HG02938 (cell line): ENCODE measurements around the gene AGMO.

ENCODE experiments used
- ATAC-seq: cut with Tn5 transposase; IDR thresholded peaks from one replicate; pipeline ENCODE4 v1.9.1; 2021; ENCODE audit warnings: mild to moderate bottlenecking, moderate library complexity; ENCODE audit not compliant: unreplicated experiment

AGMO gene

DNA sequence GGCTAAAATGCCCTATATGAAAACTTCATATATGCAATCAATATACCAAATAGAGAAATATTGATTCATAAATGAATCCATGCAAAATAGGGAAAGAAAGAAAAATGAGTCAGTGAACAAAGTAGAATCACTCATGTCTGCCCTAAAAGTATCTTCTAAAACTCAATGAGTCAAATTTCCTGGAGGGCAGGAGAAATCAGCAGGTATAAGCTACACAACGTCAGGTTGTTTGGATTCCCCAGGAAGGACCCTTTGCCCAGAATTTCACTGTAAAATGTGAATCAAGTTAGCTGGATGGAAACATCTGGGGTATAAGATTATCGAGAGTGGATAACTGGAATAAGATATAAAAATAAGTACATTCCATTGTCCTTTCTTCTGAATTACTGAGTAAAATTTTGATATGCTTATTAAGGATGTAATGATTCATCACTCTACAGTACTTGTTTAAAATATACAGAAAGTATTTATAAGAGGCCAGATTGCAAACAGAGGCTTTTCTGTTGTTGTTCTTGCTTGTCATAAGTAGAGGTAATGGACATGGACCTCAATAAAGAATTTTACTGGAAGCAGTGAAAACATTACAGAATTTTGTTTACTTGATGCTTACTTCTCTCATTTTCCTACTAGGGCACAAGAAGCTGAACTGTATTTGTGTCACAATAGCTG, 99.0 kb downstream of the AGMO start:
- no peak for ATAC-seq

DNA sequence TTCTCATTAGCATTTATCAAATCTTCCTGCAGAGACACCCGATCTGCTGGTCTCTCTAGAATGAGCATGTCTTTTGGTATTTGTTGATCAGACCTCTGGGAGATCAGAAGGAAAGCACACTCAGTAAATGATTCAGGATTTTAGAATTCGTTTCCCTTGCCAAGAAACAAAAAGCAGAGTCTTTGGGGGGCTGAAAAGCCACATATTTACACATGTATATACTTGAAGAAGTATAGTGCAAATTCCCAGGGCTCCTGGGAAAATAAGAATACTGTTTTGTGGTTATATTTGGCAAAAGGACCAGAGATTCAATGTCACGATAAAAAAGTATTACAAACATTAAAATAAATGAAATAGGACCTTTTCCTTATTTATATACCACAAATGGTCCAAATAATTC, 100.2 kb downstream of the AGMO start:
- ATAC-seq = no peak

DNA sequence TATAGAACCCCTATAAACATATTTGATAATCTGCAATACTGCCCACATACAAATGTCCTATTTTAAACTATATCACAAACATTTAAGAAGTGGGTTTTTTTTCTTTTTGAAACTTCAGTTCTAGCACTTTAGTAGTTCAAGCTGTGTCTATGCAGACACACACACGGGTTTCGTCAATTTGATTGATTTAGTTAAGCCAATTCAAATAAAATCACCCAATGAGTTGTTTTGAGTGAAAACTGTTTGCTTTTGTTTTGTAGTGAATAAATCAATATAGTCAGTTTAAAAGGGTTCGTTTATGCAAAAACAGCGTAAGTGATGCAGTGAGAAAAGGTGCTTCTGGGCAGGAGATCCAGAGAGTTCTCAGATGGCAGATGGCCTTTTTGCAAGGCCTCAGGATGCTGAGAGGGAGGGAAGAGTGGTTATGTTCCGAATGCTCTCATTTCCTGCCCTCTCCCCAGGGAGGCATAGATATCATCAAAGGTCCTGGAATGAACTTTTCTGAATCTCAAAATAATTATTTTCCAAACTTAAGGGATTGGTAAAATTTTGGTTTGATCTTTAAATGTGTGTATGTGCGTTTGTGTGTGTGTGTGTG, 102.7 kb downstream of the AGMO start:
- no peak for ATAC-seq

DNA sequence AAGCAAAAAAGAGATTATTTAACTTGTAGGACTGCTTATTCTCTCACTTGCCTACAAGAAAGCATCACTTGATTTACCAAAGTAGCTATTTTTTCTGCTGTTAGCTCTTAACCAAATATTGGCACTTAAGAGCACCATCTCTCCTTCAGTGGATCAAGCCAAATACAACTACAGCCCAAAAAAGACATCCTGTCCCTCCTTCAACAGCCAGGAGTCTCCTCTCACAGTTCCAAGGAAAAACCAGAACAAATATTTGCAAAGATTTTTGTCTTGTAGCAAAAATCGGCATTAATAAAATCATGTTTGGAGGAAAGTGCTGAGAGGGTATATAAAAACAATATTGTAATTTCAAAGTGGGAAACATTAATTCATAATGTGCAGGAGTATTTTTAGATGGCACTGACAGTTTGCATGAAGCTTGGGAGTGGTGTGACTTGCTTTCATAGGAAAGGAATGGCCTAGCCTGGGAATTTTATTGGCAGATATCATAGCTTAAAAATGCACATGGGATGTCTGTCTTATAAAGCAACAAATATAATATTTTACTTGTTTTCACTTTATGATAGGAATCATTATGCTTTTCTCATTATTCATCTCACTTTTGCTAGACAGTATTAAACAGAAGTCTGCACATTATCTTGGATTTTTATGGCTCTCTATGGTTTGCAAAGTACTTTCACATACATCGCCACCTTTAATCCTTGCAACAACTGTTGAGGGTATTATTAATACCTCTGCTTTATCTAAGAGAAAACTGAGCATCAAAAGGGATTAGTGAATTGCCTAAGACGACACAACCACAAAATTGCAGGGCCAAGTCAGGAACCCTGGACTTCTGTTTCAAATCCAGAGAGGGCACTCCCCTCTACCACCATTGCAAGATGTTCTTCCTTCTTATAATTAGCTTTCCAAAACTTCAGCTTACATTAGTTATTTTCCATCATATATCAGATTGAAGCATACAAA, 103.5 kb downstream of the AGMO start:
- ATAC-seq = no peak

DNA sequence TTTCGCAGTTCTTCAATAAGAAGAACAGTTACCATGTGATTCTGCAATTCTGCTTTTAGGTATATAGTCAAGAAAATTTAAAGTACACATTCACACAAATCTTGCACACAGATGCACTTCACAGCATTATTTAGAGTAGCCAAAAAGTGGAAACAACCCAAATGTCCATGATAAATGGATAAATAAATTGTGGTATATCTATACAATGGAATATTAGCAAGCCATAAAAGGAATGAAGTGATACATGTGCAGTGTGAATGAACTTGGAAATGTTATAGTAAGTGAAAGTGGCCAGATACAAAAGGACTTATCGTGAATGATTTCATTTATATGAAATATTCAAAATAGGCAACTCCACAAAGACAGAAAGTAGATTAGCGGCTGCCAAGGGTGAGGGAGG, 109.1 kb downstream of the AGMO start:
- ATAC-seq = no peak

DNA sequence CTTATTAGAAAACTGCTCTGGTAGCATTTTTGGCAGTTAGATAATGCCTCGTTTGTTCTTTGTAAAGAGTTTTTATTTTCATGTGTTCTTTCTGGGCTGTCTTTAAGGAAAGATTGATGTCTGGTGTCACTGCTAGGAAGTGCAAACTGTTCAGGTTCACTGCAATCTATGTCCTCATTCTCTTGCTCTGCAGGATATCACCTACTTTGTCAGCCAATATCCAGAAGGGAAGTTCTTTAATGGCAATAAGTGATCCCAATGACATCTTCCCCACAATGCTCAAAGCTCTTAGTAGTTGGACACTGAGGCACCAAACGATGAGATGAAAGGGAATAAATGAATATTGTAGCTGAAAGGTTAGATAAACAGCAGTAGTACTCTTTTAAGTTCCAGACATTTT, 115.1 kb downstream of the AGMO start:
- no peak for ATAC-seq

DNA sequence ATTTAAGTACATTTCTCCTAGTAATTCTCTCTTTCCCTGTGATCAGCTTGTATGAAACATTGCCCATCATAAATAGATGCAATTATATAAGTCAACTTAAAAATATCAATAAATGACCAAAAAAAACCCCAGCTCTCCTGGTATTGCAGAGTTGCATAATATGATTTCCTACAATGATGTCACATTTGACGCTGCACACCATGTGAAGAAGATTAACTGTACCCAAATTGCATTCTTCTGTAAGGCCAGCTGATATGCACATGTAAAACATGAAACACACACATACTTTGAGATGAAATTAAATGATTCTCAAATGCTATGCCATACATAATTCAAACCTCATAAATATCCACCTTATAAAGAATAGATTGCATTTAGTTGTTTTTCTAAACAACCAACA, 115.5 kb downstream of the AGMO start:
- ATAC-seq = no peak

DNA sequence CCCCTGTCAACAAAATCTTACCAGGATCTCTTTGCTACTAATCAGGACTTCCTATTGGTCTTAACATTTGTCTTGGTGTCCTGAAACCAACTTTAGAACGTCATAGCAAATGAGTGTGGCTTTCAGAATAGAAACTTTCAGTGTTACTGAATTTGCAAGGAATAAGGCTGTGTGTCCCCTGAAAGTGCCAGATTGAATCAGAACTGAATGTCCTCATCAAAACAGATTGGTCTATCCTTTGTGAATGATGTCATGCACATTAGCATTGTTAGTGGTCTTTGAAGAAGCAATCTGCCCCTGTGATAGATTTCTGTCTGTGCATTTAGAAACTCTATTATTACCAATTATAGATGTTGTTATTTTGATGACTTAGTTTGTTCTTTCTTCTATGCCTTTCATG, 119.9 kb downstream of the AGMO start:
- ATAC-seq = no peak

DNA sequence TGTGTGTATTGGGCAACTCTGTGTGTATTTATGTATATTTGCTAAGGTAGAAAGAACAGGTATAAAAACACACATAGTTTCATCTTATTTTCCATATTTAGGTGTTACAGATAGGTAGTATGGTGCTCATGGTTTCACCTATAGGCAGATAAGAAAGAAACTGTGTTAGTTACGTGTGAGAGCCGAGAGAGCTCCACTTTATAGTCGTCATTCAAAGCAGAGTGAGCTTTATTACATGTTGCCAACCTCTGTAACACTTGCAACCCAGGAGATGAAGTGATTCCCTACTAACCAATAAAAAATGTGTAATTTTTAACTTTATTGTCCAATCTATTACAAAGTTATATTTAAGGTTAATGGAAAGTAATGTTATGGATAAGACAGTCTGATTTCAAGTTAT, 121.3 kb downstream of the AGMO start:
- ATAC-seq = peak; percentile 10

DNA sequence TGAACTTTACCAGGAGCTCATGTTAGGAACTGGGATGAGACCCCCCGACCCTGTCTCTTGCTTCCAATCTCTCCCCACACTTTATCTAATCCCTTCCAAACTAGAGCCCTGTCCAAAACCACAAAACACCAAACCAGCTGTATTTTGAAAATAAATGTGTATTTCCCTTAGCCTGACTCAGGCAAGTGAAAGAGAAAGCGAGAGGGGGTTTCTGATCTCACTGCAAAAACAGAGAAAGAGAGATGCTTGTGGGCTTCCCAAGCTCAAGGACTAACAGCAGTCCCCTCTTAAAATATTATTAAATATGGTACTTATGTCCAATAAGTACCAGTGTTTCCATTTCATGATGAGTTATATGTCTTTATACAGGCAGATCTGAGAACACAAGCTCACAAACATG, 122.0 kb downstream of the AGMO start:
- ATAC-seq = peak; percentile 66

DNA sequence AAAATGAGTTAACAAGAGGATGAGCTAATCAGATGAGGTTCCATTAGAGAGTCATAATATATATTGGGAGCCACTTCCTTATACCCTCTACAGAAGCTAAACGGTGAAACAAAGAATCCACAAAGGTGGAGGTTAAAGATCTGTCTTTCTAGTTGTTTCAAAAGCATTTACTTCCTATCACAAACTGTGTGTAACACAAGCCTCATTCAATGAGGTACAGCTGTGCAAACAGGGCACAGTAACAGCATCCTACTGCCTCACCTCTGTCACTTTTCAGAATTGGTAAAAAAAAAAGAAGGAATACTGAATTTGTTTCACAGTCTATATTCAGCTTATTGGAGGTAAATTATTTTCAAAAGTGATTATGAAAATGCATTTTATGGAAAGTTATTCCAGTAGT, 128.7 kb downstream of the AGMO start:
- ATAC-seq = no peak

DNA sequence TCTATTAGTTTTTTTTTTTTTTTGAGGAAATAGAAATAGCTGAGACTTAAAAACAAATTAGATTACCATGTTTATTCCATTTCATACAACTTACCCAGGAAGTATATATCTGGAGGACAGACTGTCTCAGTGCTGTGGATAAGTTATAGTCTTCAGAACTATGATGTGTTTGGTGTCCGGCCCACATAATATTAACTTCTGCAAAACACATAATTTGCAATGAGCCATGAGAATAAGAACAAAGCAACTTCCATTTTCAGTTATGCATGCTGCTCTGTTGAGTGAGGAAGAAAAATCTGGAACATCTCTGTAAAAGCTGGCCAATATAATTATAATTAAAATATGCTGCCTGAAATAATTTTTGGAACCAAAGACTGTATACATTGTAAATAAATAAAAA, 130.9 kb downstream of the AGMO start:
- no peak for ATAC-seq

DNA sequence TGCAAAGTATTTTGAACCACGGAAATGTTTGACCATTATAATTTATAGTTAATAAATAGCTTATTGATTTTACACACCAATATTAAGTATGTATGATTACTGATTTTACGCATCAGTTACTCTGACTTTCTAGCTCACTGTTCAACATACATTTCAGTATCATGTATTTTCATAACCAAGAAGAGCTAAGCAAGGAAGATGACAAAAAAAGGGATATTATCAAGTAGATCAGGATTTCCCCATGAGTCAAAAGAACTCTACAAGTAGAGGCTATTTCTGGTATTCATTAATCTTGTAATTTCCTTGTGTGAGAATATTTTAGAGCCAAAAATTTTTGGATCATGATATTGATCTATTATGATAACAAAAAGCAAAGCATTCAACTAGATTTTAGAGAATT, 131.6 kb downstream of the AGMO start:
- ATAC-seq = no peak

DNA sequence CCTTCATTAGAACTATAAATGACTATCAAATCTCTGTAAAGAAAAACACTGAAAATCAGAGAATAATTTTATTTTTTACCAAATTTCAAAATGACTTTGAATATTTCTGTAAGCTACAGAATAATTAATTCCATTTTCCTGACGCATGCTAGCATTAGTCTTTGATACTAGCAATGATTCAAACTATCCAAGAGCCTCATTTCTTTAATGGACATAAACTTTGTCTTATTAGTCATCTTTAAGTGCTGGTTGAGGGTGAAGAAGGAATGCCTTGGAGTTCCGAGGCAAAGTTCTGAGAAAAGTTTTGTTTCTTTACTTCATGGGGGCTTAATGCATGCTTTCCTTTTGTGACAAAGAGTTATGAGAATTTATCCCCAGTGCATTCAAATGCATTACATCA, 137.3 kb downstream of the AGMO start:
- ATAC-seq = no peak

DNA sequence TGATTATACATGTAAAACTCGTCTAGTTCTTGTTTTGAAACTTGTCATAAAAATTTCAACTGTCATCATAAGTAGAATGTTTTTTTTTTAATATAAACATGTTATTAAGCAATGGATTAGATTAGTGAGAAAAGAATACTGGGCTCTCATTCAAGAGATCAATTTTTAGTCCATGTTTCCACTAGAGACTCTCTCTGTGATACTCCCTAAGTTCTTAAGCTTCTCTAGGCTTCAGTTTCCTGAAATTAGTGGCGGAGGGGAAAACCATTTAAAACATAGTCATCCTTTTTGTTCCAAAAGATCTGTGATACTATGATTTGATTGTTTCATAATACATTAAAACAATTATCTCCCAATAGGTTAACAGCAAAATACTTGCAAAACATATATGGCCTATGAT, 142.2 kb downstream of the AGMO start:
- ATAC-seq = no peak

DNA sequence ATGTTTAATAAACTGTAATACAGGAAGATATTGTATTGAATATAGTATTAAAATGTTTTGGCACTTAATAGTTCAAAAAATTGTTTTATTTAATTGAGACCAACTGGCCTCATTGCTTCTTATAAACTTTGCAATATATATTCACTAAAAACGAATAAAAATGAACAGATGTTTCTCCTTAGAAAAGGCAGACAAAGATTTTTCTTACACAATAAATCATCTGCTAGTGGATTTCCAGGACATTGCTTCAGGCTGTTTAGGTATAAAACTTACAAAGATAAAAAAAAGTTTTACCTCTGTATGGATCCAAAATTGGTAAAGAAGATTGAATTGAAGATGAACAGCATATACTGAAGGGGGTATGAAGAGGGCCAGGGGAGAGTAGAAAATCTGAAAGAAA, 143.6 kb downstream of the AGMO start:
- no peak for ATAC-seq

DNA sequence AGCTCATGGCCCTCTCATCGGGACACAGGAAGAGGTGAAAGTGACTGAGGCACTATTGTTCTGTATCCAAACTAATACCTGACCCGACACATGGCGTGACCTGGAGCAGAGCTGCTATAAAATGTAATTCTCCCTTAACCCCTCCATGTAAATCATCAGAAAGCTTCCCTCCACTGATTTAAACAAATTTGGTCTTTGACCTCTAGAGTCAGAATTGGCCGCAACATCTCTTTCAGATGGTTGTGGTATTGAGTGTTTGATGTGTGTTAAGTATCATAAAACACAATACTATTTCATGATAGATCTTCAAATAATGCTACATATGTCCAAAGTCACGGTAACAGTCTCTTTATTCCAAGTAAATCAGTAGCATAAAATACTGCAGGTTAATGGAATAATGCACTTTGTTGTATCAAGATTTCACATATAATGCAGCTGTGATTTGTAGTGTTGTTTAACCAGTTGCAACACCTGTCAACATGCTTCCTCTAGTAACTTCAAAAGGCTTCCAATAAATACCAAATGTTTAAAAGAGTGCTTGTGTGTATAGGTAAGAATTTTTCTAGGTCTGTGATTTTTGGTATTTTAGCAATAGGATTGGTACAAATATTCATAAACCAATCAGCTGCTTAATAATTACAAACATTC, 144.3 kb downstream of the AGMO start:
- no peak for ATAC-seq

DNA sequence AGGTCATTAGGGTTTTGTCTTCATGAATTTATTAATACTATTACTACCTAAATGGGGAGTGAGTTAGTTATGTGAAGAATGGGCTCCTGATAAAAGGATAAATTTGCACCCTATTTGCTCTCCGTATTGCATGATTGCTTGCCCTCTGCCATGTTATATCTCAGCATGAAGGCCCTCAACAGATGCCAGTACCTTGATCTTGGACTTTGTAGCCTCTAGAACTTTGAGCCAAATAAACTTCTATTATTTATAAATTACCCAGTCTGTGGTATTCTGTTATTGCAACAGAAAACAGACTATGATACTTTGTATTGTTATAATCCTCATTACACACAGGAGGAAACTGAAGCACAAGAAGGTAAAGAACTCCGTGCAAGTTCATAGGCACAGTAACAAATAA, 150.8 kb downstream of the AGMO start:
- ATAC-seq = no peak

DNA sequence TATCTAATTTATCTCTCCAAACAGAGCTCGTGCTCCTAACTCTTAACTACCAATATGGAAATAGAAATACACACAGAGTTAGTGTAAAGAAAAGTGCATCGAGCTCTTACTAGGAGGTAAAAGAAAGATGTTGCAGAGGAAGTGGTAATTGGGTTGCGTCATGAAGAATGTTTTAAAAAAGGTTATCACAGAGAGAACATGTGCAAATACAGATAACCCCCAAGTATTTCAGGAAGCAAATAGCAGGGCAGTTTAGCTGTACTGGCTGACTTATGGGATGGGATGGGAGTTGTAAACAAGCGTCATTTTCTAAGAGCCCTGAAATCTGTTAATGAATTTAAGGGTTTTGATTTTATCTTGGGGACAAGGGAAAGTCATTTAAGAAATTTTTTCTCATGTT, 153.9 kb downstream of the AGMO start:
- no peak for ATAC-seq

DNA sequence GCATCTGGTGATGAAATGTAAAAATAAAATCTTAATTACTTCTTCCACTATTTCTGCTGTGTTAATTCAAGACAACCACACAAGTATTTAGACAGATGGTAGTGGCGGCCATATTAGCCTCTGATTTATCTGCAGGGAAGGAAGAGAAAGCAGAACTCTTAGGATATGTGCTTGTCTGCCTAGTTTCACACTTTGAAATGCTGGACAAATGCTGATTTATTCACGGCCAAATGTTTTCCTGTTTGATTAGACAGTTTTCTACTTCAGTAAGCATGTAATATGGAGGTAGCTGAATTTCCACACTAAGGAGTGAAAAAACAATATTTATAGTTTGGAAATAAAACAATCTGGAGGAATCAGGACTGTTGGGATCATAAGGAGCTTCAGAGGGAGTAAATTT, 158.1 kb downstream of the AGMO start:
- no peak for ATAC-seq

DNA sequence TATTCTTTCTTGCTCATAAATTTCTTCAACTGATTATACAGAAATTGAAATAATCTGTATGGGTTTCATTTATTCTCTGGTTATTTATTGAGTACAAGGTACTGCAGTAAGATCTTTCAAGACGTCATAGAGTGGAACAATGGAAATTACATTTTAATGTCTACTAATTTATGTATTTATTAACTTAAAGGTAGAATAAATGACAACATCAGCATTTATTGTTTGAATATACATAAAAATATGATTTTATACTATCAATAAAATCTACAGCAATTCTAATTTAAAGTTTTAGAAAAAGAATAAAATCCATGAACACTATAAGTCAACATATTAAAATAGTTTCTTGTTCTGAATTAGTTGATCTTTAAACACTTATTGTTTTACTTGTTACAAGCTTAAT, 158.5 kb downstream of the AGMO start:
- no peak for ATAC-seq
